COLO829 (cell line): Measurements from ENCODE around the gene TGFBR2.
"Not testable (repeated sequence)": the region's sequence is repeated elsewhere in the genome, so short reads cannot be mapped to it uniquely, and the experiment has no call there.

Source experiments
- DNase-seq: peaks from one replicate; pipeline ENCODE4 v3.0.0; 2012; ENCODE audit warnings: low spot score

Gene TGFBR2

DNA sequence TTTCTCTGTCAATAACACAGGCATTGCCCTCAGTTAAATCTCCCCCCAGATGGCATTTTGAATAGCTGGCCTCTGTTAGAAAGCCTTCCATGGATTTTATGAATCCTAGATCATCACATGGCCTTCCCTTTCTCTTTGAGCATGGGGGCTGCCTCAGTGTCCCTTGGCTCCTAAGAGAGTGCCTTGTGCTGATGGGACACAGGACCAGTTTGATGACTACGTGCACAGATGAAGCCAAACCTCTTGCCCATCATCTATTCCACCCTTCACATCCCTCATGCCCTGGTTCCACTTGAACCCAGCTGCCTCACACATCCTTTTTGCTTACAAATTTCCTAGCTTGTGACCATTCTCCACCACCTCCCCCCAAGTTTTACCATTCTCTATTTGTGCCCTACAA is 12.9 kb downstream of the TGFBR2 start:
- DNase-seq = no peak

DNA sequence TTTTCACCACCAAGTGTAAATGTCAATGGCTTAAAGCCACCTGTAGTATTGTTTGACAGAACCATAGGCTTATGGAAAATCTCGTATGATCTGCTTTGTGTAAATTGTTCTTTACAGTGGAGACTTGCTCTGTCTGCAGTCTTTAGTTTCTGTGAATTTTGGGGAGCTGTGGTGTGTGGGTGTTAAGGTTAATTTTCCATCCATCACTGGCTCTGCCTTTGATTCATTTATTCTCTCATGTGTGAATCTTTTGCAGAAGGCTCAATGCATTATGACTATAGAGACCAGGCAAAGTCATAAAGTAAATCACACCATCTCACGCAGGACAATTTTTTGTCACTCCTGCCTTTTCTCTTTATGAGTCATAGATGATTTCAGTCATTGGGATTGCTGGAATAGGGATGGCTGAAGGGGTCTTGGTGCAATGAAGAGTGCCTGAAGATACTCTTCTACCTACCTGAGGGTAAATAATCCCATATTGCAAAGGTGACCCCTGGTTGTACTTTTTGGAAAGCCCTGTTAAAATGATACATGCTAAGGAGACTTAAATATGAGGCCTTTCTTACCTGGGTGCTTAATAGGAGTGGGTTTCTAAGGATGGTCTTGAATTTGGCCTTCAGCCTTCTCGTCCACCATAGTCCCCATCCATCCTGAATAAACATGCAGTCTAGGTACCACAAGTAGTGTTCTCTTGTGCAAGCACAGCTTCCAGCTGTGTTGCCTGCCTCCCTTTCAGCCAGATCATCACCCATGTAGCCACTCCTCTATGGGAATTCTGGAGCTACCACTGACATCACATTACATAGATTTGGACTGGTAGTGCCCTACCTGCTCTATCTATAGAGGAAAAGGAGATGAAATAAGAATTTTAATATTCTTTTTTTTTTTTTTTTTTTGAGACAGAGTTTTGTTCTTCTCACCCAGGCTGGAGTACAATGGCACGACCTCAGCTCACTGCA is 14.3 kb downstream of the TGFBR2 start:
- no peak for DNase-seq

DNA sequence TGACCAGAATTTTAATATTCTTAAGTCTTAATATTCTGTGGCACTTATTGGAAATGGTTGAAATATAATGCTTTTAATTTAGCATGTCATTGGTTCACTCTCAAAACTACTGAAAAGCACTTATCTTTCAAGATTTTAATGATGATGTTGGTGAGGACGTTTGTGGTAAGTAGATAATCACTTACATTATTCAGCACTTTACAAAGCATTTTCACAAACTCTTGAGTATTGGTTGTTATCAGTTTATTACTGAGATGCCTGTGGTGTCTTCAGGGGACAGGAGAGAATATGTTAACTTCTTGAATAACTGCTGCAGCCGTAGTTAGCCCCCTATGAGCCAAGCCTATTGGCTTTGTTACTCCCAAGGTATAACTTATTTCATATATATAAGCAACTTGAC is 15.2 kb downstream of the TGFBR2 start:
- no peak for DNase-seq

DNA sequence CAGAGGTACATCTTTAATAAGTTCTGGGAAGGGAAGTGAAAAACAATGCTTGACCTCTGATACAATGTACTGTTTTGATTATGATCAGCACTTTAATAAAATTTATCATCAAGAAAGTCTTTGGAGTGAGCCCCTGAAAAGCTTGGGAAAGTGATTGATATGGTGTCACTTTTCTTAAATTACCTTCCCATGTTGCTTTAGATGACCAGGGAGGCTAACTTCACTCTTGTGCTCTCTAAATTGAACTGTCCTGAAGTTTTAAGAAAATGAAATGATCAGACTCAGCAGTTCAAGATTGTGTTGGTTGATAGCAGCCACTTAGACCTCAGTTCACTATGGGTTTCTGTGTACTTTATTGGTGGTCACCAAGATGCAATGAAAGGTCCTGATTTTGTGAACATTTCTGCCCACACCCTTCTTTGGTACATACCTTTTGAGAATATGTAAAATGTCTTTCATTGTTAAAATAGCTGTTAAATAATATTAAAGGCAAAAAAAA is 15.7 kb downstream of the TGFBR2 start:
- DNase-seq = no peak

DNA sequence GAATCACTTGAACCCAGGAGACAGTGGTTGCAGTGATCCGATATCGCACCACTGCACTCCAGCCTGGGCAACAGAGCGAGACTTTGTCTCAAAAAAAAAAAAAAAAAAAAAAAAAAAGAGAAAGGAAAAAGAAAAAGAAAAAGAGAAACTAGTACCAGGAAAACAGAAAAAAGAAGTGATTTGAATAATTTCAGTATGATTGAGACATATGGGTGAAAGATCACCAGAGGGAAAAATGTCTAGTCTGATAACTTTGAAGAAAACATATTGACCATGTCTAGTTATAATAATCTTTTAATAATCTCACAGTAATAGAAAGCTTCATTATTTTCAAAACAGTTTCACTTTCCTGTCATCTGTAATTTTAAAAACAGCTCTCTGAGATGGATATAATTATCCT is 16.4 kb downstream of the TGFBR2 start:
- DNase-seq = no peak

DNA sequence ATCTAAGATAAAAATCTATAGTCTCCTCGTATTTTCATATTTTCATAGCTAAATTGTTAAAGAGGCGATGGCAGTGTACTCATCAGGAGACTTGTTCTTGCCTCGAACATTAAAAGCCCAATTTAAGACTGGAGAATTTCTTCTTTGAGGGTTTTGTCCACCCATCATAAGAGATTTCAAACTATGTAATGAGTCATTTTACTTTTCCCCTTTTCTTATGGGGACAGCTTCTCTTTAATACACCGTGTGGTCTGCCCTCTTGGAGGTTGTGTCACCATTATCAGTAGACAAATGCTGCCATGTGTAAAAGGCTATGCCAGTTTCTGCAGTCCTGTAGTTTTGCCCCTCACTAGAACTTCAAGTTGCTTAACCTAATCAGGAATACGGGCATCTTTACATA is 16.9 kb downstream of the TGFBR2 start:
- DNase-seq = no peak

DNA sequence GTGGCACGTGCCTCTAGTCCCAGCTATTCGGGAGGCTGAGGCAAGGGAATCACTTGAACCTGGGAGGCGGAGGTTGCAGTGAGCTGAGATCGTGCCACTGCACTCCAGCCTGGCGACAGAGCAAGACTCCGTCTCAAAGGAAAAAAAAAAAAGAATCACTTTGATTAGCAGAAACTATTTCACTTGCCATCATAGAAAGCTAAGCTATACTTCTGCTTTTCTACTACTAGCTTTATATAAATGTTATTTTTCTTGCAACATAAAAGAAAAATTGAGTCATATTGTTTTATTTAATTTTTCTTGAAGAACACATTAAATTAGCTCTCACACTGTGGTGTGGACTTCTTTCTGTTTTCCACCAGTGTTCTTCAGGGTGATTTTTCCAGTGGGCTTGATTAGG is 18.1 kb downstream of the TGFBR2 start:
- not testable (repeated sequence) for DNase-seq

DNA sequence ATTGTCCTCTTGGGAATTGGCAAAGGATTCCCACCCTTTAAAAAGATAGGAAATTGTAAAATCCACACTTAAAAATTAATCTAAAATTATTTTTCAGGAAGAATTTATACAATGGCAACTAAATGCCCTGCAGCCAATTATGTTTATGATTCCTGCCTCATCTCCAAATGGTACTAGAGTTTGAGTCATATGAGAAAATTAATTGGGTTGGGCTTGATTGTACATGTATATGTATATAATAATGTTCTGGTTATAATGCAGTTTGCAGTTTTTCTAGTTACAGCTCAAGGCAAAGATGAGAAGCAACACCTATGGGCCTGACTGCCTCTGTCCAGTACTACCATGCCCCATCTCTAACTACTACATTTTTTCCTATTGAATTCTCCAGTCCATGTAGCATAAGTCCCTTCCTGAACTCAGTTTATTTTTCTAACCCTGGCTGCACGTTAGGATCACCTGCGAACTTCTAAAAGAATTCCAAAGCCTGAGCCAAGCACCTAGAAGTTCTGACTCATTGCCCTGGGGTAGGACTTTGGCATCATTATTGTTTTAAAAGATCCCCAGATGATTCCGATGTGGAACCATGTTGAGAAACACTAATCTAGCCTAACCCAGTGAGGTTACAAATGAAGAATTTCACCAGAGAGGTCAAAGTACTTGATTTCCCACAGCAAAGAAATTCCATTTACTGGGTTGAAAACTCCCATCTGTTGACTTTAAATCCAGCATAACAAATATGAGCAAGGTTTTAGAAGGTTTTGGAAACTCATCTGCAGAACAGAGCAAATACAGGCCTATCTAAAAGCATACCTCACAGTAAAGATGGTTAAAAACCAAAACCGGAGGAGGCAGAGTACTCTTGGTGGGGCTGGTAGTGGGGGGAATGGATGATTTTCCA is 19.4 kb downstream of the TGFBR2 start:
- no peak for DNase-seq

DNA sequence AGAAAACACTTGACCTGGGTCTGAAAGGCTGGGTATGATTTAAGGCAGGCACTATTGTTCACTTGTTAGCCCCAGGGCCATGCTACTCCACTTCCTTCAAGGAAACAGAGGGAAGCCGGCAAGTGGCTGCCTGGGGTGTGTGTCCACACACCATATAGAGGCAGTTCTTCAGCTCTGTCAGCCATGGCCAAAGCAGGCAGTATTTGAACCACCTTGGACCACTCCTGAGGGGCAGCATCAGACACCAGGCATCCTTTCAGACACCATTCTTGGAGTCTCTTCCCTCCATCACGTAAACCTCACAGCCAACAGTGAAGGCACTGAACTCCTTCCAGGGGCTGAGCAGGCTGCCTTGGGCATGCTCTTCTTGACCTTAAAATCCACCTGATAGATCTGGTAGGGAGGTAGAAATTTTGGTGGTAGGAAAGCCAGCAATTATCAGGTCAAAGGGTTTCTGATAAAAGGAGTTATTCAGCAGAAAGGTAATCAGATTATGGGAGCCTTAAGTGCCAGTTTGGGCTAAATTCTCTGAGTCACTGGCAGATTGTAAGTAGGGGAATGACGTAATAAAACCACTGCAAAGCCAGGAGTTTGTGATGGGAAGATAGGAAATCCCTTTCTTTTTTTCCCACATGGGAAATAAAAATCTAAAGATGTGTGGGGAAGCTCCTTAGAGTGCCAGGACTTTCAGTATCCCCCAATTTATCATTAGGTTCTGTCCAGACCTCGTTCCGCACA is 20.2 kb downstream of the TGFBR2 start:
- DNase-seq = no peak

DNA sequence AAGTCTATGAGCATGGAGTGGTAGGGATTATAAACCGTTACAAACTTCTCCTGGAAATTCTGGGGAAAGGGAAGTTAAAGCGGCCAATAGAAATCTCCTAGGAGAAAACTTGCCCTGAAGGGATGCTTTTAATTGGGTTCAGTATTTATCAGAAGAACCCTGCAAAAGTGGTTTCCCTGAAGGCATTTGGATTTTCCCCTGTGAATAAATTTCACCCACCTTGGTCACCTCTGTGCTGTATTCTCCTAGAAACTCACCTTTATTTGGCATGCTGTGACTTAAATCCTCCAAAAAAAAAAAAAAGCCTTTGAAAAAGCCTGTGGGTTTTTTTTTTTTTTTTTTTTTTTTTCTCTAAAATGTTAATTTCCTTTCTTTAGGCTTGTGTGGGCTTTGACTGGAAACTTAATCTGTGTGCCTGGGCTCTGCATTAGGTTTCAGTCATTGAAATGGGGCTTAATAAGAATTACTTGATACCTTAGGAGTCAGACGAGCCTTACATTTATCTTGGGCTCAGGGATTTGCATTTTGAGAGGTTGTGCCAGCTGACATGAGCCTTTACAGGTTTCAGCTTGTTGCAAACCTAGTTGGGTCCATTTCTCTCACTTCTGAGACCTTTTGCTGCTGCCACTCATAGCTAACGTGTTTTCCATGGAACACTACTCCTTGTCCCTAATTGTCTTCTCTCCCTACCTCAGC is 22.0 kb downstream of the TGFBR2 start:
- no peak for DNase-seq

DNA sequence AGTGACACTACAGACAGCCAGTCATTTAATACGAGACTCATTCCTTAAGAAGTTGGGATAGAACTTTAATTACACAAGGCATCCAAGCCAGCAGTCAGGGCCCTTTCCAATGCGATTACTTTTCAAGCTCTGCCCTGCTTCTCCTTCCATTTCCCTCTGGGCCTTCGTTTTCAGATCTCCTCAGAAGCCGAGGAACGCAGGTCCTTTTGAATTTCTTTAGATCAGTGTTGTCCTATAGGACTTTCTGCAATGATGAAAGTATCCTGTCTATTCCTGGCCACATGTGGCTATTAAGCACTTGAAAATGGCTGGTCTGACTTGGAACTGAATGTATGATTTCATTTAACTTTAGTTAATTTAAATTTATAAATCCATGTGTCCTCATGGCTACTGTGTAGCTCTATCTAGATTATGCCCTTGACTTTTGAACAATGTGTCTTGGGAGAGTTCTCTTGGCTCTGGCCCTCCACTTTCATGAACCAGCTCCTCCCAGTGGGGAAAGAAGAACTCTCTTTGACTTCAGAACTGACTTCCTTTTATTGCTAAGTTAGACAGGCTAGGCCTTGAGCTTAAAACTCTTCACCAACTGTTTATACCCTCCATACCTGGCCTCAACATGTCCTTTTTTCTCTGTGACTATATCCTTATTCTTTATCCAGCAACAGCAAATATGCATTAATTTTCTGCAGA is 22.6 kb downstream of the TGFBR2 start:
- DNase-seq = no peak

DNA sequence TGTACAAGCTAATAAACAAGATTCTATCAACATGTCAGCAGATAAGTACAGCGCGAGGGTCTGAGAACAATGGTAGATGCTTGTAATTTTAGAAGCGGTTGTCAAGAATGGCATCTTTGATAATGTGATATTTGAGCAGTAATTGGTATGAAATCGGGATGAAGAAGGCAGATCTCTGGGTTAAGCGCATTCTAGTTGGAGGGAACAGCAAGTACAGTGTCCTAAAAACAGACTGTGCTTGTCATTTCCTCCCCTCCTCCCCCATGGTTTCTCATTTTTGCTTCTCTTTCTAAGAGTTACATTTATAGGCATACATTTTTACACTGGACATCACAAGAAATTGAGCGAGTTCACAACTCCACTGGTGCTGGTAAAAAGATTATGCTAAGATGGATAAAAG is 23.3 kb downstream of the TGFBR2 start:
- no peak for DNase-seq

DNA sequence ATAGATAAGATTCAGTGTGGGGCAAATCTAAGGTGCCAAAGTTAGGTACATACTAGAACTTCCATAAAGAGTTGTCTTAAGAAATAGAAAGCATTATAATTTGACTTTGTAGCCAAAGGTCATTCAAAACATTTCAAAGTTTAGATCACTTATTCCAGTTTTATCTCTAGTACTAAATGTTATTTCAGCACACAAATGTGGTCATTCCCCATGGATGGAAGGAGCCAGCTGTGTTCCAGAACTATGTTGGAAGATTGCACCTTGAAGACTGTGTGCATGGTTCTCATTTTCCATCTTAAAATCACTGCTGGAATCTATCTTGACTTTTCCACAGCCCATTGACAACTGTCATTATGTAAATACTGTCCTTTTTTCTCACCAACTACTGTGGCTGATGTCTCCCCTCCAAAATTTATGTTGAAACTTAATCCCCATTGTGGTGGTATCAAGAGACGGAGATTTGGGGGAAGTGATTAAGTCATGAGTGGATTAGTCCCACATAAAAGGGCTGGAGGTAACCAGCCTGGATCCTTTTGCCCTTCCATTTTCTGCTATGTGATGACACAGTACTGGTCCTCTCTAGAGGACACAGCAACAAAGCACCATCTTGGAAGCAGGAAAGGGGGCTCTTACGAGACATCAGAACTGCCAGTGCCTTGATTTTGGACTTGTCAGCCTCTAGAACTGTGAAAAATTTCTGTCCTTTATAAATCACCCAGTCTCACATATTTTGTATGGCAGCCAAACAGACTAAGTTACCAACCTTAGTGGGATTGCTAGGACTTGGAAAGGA is 24.0 kb downstream of the TGFBR2 start:
- DNase-seq = no peak

DNA sequence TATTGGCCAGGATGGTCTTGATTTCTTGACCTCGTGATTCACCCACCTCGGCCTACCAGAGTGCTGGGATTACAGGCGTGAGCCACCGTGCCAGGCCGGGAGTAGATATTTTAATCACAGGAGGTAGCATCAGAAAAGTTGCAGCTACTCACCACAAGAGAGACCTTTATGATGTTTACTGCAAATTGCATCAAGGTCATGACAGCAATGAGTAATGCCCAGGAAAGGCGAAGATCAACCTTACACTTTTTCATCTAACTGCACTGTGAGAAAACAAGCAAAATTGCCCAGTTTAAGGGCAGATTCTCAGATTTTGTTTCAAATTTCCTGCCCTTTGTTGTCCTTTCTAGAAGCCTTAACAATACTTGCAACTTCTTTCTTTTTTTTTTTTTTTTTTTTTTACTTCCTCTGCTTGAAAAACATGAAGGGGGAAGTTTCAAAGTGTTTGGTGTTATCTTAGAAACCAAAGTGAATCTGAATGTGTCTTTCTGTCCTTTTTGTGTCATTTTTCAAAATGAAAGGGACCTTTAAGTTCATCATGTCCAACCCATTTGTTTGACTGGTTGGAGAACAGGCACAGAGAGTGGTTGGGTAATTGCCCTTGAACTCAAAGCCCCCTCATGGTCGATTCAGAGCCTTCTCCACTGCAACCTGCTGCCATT is 25.0 kb downstream of the TGFBR2 start:
- DNase-seq = no peak

DNA sequence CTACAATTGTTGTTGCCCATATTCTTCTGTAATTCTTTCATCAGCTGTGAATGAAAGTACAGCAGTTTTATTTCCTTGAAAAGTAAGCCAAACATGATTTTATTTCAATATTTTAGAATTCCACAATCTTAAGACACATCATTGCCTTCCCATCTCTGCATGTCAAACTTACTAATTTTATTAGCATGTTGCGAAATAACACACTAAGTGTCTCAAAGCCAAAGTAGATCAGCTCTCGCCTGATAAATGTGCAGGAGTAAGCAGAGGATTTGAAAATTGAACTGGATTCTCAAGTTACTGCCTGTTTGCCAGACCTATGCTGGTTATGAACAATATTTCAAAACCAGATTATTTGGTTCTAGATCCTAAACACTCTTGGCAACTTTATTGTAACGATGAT is 25.7 kb downstream of the TGFBR2 start:
- no peak for DNase-seq

DNA sequence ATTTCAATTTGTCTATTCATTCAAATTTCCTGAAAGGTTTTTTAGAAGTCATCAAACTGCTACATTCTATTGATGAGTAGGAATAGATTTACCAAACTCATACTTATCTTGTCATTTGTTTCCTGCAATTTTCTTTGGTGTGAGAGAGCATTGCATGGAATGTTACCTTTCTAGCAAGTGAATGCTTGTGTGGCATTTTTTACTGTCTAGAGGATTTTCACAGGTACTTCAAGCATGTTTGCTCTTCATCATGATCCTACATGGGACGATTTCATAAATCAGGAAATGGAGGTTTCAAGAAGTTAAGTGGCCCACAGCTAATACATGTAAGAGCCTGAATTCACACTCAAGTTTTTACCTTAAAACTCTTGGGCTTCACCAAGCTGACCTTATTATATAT is 26.1 kb downstream of the TGFBR2 start:
- DNase-seq = no peak

DNA sequence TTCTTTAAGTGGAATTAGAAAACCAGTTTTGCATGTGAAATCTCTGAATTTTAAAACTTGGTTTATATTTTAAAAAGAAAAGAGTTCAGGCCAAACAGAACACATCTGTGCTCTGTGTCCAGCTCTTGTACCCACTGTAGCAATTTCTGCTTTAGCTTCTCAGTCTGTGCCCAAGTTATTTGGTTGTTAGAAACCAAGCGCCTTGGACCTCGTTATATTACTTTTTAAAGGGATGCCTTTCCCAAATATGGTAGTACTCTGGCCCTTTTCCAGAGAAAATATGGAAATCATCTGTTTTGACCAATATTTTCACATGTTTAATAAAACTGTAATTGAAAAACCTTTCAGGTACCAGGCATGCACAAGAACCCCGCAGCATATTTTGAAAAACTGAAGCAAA is 27.3 kb downstream of the TGFBR2 start:
- DNase-seq = no peak

DNA sequence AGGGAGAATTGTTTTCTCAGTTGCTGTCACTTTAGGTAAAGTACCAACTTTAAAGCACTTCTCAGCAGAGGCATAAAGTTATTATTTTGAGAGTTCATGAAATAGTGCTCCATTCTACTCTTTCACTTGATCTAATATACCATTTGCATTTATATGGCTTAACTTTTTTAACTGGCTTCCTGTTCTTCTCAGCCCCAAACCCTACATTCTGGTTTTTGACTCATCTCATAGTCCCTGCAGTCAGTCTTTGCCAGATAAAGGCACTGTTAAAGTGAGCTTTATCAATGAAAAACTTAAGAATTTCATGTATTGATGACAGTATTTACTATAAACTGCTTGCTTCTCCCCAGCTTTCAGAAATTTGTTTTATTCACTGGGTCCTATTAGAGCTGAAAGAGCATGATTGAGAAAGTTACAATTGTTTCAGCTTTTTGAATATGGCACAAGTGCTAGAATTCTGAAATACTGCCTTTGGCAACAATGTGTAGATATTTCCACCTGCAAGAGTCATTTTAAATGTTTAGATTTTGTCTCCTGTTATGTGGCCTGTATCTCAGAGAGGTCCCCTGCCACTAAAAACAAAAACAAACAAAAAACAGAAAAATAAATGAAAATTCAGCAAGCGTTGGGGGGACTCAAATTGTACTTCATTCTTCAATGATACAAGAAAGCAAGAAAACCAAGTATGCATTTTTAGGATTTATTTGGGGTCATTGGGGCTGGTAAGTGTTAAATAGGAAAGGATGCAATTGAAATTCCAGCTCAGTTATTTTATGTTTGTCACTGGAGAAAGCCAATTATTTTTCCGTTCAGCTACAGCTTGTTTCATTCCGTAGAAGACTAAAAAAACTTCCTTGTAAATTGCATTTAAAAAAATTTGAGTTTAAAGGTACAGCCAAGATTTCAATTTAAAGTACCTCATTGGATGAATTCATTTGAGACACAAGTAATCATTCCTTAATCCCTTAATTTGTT is 28.6 kb downstream of the TGFBR2 start:
- no peak for DNase-seq
